ENCODE results near the gene DLK2.
"Not testable (repeated sequence)": the region's sequence is repeated elsewhere in the genome, so short reads cannot be mapped to it uniquely, and the experiment has no call there.

DLK2 gene

DNA sequence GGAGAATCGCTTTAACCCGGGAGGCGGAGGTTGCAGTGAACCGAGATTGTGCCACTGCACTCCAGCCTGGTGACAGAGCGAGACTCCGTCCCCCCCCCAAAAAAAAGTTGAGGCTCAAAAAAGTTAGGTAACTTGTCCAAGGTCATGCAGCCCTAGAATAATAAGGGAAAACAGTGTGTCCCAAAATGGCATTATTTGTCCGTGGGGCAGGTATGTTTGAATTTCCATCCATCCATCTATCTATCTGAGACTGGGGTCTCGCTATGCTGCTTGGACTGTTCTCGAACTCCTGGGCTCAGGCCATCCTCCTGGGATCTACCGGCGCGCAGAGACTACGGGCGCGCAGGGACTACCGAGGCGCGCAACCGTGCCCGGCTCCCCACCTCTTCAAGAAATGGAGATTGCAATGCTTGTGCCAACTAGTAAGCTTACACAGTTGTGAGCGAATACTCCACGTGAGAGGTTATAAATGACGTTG, 28.4 kb downstream of the DLK2 start:
- H3K4me3 ChIP-seq (ENCODE audit: low read depth, low read length): peak overlapping the region; percentile 96
- DNase-seq (ENCODE audit: low read depth, low spot score): no peak
- ChIA-PET POLR2A (interaction anchor here (0.7 to 1.5 kb wide), 7 partner anchors 11 to 342 kb away, joined by 3 to 8 read pairs (median 3); partner anchors contain the start of gene ZNF318), CTCF (interaction anchor here (0.6 to 2.4 kb wide), 10 partner anchors 9 to 159 kb away, joined by 3 to 16 read pairs (median 4); no protein-coding TSS in a partner anchor)
- TF ChIP-seq, protein P1, sequence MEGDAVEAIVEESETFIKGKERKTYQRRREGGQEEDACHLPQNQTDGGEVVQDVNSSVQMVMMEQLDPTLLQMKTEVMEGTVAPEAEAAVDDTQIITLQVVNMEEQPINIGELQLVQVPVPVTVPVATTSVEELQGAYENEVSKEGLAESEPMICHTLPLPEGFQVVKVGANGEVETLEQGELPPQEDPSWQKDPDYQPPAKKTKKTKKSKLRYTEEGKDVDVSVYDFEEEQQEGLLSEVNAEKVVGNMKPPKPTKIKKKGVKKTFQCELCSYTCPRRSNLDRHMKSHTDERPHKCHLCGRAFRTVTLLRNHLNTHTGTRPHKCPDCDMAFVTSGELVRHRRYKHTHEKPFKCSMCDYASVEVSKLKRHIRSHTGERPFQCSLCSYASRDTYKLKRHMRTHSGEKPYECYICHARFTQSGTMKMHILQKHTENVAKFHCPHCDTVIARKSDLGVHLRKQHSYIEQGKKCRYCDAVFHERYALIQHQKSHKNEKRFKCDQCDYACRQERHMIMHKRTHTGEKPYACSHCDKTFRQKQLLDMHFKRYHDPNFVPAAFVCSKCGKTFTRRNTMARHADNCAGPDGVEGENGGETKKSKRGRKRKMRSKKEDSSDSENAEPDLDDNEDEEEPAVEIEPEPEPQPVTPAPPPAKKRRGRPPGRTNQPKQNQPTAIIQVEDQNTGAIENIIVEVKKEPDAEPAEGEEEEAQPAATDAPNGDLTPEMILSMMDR (IDR thresholded peaks at IDR 0.05; ENCODE audit: insufficient read depth, low read length, missing control alignments): no peak

DNA sequence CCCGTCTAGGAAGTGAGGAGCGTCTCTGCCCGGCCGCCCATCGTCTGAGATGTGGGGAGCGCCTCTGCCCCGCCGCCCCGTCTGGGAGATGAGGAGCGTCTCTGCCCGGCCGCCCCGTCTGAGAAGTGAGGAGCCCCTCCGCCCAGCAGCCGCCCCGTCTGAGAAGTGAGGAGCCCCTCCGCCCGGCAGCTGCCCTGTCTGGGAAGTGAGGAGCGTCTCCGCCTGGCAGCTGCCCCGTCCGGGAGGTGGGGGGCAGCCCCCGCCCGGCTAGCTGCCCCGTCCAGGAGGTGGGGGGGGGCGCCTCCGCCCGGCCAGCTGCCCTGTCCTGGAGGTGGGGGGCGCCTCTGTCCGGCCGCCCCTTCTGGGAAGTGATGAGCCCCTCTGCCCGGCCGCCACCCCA, 30.3 kb downstream of the DLK2 start:
- DNase-seq (ENCODE audit: low read depth, low spot score); CTCF ChIA-PET; POLR2A ChIA-PET; H3K4me3 ChIP-seq (ENCODE audit: low read depth, low read length): not testable (repeated sequence)

DNA sequence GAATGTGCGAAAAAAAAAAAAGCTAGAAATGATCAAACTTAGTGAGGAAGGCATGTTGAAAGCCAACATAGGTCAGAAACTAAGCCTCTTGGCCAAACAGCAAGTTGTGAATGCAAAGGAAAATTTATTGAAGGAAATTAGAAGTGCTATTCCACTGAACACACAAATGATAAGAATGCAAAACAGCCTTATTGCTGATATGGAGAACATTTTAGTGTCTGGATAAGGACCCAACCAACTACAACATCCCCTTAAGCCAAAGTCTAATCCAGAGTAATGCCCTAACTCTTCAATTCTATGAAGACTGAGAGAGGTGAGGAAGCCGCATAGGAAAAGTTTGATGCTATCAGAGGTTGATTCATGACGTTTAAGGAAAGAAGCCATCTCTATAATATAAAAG, 33.5 kb downstream of the DLK2 start:
- ChIA-PET POLR2A (interaction anchor here (0.6 kb wide), 1 partner anchor 163 kb away, joined by 3 read pairs; no protein-coding TSS in a partner anchor), CTCF (no interaction called here)
- TF ChIP-seq, protein P1 (IDR thresholded peaks at IDR 0.05; ENCODE audit: insufficient read depth, low read length, missing control alignments): no peak
- no peak for DNase-seq (ENCODE audit: low read depth, low spot score)
- no peak overlapping the region for H3K4me3 ChIP-seq (ENCODE audit: low read depth, low read length)

DNA sequence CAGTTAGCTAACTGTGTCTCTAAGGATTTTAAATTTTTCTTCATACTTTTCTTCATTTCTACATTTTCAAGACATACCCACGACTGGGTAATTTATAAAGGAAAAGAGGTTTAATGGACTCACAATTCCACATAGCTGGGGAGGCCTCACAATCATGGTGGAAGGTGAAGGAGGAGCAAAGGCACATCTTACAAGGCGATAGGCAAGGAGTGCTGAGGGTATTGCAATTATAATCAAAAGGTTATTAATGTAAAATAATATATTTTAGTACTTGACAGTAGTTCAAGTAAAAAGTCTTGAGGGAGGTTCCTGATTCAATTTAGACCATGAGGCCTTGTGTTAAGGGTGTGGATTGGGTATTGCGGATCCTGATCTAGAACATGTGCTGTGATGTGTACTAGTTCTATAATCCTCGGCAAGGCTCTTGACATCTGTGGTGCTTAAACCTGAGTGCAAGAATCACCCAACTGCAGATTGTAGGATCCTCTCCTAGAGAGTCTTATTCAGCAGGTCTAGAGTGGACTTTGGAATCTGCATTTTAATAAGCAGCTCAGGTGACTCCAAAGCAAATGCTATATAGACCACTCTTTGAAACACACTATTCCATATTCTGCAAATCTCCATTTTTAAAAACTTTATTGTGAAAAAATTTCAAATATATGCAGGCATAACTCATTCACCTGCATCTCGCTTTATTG, 35.2 kb downstream of the DLK2 start:
- ChIA-PET CTCF (interaction anchor here (0.8 kb wide), 1 partner anchor 11 kb away, joined by 3 read pairs; no protein-coding TSS in a partner anchor), POLR2A (no interaction called here)
- DNase-seq (ENCODE audit: low read depth, low spot score): no peak
- no peak overlapping the region for H3K4me3 ChIP-seq (ENCODE audit: low read depth, low read length)
- TF ChIP-seq, protein P1 (IDR thresholded peaks at IDR 0.05; ENCODE audit: insufficient read depth, low read length, missing control alignments): no peak

DNA sequence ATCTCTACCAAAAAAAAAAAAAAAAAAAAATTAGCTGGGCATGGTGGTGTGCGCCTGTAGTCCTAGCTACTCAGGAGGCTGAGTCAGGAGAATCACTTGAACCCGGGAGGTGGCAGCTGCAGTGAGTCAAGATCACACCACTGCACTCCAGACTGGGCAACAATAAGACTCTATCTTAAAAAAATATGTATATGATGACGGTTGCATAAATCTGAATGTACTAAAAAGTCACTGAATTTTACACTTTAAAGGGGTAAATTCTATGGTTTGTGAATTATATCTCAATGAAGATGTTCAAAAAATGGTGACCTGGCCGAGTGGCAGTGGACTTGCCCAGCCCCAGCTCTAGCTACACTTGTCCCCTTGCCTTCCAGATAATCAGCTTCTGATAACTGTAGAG, 38.4 kb downstream of the DLK2 start:
- TF ChIP-seq, protein P1 (IDR thresholded peaks at IDR 0.05; ENCODE audit: insufficient read depth, low read length, missing control alignments): no peak
- ChIA-PET CTCF (no interaction called here), POLR2A (no interaction called here)
- H3K4me3 ChIP-seq (ENCODE audit: low read depth, low read length): no peak overlapping the region
- DNase-seq (ENCODE audit: low read depth, low spot score): no peak

DNA sequence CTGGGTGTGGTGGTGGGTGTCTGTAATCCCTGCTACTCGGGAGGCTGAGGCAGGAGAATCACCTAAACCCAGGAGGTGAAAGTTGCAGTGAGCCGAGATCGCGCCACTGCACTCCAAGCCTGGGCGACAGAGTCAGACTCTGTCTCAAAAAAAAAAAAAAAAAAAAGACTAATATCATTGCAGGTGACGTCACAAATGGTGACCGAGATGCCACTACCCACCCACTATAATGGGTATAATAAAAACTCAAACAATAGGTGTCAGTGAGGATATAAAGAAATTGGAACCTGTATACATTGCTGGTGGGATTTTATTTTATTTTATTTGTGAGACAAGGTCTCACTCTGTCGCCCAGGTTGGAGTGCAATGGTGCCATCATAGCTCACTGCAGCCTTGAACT, 40.1 kb downstream of the DLK2 start:
- POLR2A ChIA-PET; H3K4me3 ChIP-seq (ENCODE audit: low read depth, low read length); DNase-seq (ENCODE audit: low read depth, low spot score): not testable (repeated sequence)
- CTCF ChIA-PET: interaction anchor here (0.7 to 1.5 kb wide), 4 partner anchors 9 to 185 kb away, joined by 3 to 5 read pairs (median 4); no protein-coding TSS in a partner anchor

DNA sequence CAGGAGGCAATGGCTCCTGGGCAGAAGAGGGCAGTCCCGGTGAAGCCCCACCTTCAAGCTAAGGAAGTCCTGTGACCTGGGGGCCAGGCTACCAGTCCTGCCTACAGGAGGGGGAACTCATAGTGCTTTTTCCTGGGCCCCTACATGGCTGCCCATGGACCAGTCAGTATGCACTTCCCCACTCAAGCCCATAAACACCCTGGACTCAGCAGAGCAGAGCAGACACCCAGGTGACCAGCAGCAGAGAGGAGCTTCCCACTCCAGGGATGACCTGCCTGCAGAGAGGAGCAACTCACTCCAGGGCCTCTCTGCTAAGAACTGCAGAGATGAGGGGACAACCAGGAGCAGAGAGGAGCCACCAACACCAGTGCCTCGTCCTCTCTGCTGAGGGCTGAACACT, 42.3 kb downstream of the DLK2 start:
- no peak for DNase-seq (ENCODE audit: low read depth, low spot score)
- ChIA-PET POLR2A (no interaction called here), CTCF (interaction anchor here (1.4 kb wide), 1 partner anchor 16 kb away, joined by 4 read pairs; no protein-coding TSS in a partner anchor)
- TF ChIP-seq, protein P1 (IDR thresholded peaks at IDR 0.05; ENCODE audit: insufficient read depth, low read length, missing control alignments): no peak
- H3K4me3 ChIP-seq (ENCODE audit: low read depth, low read length): no peak overlapping the region

All from AG04449 (cell line).